Upper lobe of right lung (tissue), 1 donor: ENCODE results near the gene KCNK15. TPM values are rescaled to one million over a fixed set of nuclear protein-coding genes. Genes with fewer than 3 reads are reported as not detected.
A peak's percentile ranks its signal among the peaks of the same experiment; 100 is the strongest.
"Not testable (repeated sequence)": the region's sequence is repeated elsewhere in the genome, so short reads cannot be mapped to it uniquely, and the experiment has no call there.

Source experiments
- ATAC-seq: fragments of 200-7000 bp; cut with Tn5 transposase; one replicate; pipeline ENCODE4 v1.9.1; 2020; ENCODE audit warnings: mild to moderate bottlenecking, moderate library complexity
- DNase-seq: peaks from one replicate; pipeline ENCODE4 v3.0.0-alpha.2; 2020
- H3K27ac ChIP-seq: fragments of 200-600 bp; one replicate; pipeline ENCODE4 v1.8.0; 2022
- H3K27me3 ChIP-seq: fragments of 200-600 bp; one replicate; pipeline ENCODE4 v1.8.0; 2022; ENCODE audit warnings: mild to moderate bottlenecking
- H3K36me3 ChIP-seq: fragments of 200-600 bp; one replicate; pipeline ENCODE4 v1.8.0; 2022
- H3K4me1 ChIP-seq: fragments of 200-600 bp; one replicate; pipeline ENCODE4 v1.8.0; 2022
- H3K4me3 ChIP-seq: fragments of 200-600 bp; one replicate; pipeline ENCODE4 v1.8.0; 2022; ENCODE audit warnings: mild to moderate bottlenecking
- H3K9me3 ChIP-seq: fragments of 200-600 bp; one replicate; pipeline ENCODE4 v1.8.0; 2022
- intact Hi-C: fragments of 100-400 bp; cut with DNase I; formaldehyde crosslinking; loops from one replicate; pipeline ENCODE4 v1.11.0; 2022
- long read RNA-seq: library from polyadenylated mRNA; unstranded; transcript quantifications from one replicate; pipeline ENCODE4 v2.0.0, GENCODE V29; 2021
- total RNA-seq: library from RNA; stranded (reverse); fragmentation: NEBNext Ultra II Directional; extraction: Animal tissue kit (Norgen Biotek cat#: 25700); gene quantifications from one replicate; pipeline ENCODE4 v1.2.1, GENCODE V29; 2021
- TF ChIP-seq, protein P1 (sequence below): fragments of 200-600 bp; IDR thresholded peaks from one replicate; pipeline ENCODE4 v1.8.0; 2022; ENCODE audit warnings: antibody characterized with exemption
- donor health status: DM: no; HTN: yes; CAD: no; lungs with severe emphysema.

KCNK15 gene
- total RNA-seq = 1.1 TPM
- long read RNA-seq, partial matches to known transcripts = 0 of 5 reads
- long read RNA-seq, other reads (novel, unspliced or antisense) = 1 of 5 reads

DNA sequence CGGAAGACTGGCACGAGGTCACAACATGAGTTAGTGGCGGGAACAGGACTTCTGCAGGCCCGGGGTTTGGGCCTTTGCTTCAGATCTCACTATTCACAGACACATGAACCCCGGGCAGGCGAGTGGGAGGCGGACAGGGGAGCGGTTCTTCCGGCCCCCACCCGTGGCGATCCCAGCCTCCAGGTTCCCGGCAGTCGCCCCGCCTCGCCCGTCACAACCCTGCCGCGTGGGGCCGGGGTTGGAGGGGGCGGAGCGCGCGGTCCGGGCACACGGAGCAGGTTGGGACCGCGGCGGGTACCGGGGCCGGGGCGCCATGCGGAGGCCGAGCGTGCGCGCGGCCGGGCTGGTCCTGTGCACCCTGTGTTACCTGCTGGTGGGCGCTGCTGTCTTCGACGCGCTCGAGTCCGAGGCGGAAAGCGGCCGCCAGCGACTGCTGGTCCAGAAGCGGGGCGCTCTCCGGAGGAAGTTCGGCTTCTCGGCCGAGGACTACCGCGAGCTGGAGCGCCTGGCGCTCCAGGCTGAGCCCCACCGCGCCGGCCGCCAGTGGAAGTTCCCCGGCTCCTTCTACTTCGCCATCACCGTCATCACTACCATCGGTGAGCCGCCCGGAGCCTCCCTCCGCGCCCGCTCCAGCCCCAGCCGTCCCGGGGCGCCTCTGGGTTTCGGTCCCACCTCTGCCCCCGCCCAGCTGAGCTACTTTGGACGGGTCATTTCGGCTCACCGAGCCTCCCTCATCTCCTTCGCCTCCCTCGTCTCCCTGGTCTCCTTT is at the start of gene KCNK15:
TSS of gene KCNK15 (plus strand) at position 268 of the 769 bp plus-strand sequence. CDS start at position 314, 46 bp downstream.
- ATAC-seq (peak; percentile 51), DNase-seq (peak; percentile 74)
- Histone ChIP-seq H3K9me3 (no peaks in the 10 kb centered on the region), H3K27me3 (peaks cover 18% of the 10 kb centered on the region), H3K4me3 (peak within 1 kb of the TSS; percentile 60), H3K4me1 (peaks cover 20% of the 10 kb centered on the region), H3K36me3 (no peaks in the 10 kb centered on the region), H3K27ac (no peak within 1 kb of the TSS)
- intact Hi-C loops = loop anchor here (5.0 kb wide), 1 partner anchor 122 kb away; no protein-coding TSS in a partner anchor
- TF ChIP-seq, protein P1, sequence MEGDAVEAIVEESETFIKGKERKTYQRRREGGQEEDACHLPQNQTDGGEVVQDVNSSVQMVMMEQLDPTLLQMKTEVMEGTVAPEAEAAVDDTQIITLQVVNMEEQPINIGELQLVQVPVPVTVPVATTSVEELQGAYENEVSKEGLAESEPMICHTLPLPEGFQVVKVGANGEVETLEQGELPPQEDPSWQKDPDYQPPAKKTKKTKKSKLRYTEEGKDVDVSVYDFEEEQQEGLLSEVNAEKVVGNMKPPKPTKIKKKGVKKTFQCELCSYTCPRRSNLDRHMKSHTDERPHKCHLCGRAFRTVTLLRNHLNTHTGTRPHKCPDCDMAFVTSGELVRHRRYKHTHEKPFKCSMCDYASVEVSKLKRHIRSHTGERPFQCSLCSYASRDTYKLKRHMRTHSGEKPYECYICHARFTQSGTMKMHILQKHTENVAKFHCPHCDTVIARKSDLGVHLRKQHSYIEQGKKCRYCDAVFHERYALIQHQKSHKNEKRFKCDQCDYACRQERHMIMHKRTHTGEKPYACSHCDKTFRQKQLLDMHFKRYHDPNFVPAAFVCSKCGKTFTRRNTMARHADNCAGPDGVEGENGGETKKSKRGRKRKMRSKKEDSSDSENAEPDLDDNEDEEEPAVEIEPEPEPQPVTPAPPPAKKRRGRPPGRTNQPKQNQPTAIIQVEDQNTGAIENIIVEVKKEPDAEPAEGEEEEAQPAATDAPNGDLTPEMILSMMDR = no peak

DNA sequence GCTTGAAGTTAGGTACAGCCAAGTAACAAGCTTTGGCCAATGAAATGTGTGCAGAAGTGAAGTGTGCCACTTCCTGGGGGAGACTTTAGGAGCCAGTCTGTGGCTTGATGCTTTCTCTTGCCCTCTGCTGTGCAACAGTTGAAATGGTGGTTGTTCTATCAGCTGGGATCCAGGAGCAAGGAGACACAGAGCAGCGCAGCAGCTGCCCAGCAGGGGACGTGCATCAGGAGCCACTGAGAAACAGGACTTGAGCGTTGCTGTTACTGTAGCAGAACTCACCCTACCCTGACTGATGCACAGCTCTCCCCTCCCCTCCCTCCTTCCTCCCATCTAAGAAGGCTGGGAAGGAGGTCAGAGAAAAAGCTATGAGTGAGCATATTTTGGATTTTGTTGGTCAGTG is 49.4 kb upstream of the KCNK15 start:
- H3K27ac ChIP-seq = peak overlapping the region; percentile 82
- no peaks in the 10 kb centered on the region for H3K9me3 ChIP-seq
- no peaks in the 10 kb centered on the region for H3K27me3 ChIP-seq
- H3K4me3 ChIP-seq = no peak overlapping the region
- H3K36me3 ChIP-seq = no peaks in the 10 kb centered on the region
- ATAC-seq (no peak), DNase-seq (no peak)
- intact Hi-C loops = no loop called here
- TF ChIP-seq, protein P1 = no peak
- H3K4me1 ChIP-seq = peaks cover 23% of the 10 kb centered on the region

DNA sequence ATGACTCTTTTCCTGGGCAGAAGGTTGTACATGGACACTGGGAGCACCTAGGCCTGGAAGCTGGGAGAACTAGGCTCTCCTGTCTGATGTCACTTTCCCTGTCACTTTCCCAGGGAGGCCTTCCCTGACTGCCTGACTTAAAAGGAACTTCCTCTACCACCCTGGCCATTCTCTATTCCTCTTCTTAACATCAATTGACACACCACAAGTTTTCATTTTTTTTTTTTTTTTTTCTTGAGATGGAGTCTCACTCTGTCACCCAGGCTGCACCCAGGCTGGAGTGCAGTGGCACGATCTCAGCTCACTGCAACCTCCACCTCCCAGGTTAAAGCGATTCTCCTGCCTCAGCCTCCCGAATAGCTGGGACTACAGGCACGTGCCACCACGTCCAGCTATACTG is 48.6 kb upstream of the KCNK15 start:
- DNase-seq, H3K27me3 ChIP-seq, intact Hi-C loops, H3K36me3 ChIP-seq, ATAC-seq, H3K4me3 ChIP-seq, H3K9me3 ChIP-seq: not testable (repeated sequence)
- Histone ChIP-seq H3K4me1 (peaks cover 28% of the 10 kb centered on the region), H3K27ac (peak overlapping the region; percentile 82)

DNA sequence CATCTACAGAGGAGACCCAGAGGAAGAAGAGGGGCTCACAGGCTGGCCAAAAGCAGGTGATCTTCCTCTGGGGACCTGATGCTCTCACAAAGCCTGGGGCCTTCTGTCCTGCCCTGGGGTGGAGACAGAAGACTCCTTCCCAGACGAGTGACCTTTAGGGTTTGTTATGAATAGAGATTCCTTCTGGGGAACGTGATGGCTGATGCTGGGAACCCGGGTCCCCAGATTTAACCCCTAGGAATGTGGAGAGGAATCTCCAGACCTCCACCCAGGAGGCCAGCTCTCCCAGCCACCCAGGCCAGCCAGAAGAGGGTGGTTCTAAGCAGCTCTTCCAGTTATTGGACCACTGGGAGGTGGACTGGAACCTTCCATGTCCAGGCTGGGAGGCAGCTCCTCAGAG is 47.3 kb upstream of the KCNK15 start:
- intact Hi-C loops = no loop called here
- DNase-seq (no peak), ATAC-seq (no peak)
- Histone ChIP-seq H3K4me3 (no peak overlapping the region), H3K4me1 (peaks cover 31% of the 10 kb centered on the region), H3K9me3 (no peaks in the 10 kb centered on the region), H3K36me3 (no peaks in the 10 kb centered on the region), H3K27me3 (no peaks in the 10 kb centered on the region), H3K27ac (peak overlapping the region; percentile 36)
- TF ChIP-seq, protein P1 = no peak

DNA sequence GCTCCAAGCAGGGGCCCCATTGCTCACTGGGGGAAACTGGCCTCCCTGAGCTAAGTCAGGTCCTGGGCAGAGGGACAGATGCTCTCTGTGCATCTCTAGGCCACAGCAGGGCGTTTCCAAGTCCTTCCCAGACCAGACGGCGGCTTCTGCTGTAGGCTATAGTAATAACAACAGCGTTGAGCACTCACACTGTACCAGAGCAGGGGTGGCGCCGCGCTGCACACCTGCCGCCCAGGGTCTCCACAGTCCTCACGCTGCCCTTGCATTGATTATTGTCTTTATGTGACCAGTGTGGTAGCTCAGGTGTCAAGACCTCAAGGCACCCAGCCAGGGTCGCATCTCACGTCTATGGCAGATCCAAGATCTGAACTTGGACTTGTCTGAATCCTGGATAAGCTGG is 45.4 kb upstream of the KCNK15 start:
- TF ChIP-seq, protein P1 = no peak
- no peak overlapping the region for H3K4me3 ChIP-seq
- H3K27ac ChIP-seq = no peak overlapping the region
- no peaks in the 10 kb centered on the region for H3K9me3 ChIP-seq
- H3K4me1 ChIP-seq = peaks cover 30% of the 10 kb centered on the region
- H3K36me3 ChIP-seq = no peaks in the 10 kb centered on the region
- H3K27me3 ChIP-seq = no peaks in the 10 kb centered on the region
- intact Hi-C loops = no loop called here
- DNase-seq = no peak
- no peak for ATAC-seq

DNA sequence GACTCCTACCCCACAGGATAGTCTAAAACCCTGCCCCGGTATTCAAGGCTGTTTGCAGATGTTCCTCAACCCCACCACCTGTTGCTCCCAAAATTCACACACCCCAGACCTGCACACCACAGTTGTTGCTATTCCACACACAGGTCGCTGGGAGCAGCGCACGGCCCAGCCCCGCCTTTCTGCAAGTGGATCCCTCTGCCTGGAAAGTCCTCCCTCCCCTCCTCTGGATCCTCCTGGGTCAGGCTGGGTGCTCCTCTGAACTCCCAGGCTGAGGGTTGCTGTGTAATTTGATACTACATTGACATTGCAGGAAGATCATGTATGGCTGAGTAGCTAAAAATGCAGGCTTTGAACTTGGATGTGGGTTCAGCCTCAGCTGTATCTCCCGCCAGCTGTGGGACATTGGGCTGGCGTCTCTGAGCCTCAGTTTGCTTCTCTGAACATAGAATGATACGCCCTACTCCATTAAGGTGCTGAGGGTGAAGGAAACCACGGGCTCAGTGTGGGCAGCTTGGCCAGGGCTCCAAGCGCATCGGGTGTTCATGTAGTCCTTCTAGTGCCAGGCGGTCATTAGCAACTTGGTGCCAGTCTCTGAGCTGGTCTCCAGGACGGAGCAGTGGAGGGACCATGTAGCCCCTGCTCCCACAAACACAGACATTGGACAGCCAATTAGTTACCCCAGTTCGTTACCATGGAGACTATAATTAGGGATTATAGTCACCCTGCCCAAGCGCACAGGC is 44.4 kb upstream of the KCNK15 start:
- peak overlapping the region; percentile 55 for H3K27ac ChIP-seq
- no peaks in the 10 kb centered on the region for H3K9me3 ChIP-seq
- ATAC-seq (no peak), DNase-seq (no peak)
- H3K4me1 ChIP-seq = peaks cover 25% of the 10 kb centered on the region
- H3K27me3 ChIP-seq = no peaks in the 10 kb centered on the region
- TF ChIP-seq, protein P1 = no peak
- H3K36me3 ChIP-seq = no peaks in the 10 kb centered on the region
- intact Hi-C loops = no loop called here
- H3K4me3 ChIP-seq = no peak overlapping the region
